H1 (cell line): ENCODE results near the gene HOXB3. TPM values are rescaled to one million over a fixed set of nuclear protein-coding genes. Genes with fewer than 3 reads are reported as not detected.
A peak's percentile ranks its signal among the peaks of the same experiment; 100 is the strongest.

Source experiments
- CTCF ChIA-PET: fragments of 300-600 bp; sonication (Branson Sonifier 250); formaldehyde crosslinking; loops from one replicate; lab custom pipeline; 2021; ENCODE audit not compliant: partially characterized antibody; lab: Charles Lee
- POLR2A ChIA-PET: fragments of 300-600 bp; sonication (Branson Sonifier 250); formaldehyde crosslinking; loops from one replicate; lab custom pipeline; 2021; ENCODE audit warnings: inconsistent platforms; ENCODE audit not compliant: partially characterized antibody; lab: Charles Lee
- DNase-seq, 2 experiments: peaks; one replicate each; pipeline versions ENCODE4 v3.0.0 to v3.0.0-alpha.2; 2010 to 2022; ENCODE audit warnings: low spot score in 2 of 2, low read depth in 1 of 2, mixed read lengths in 1 of 2
- FAIRE-seq: peaks from 2 replicates; lab custom pipeline; 2011; peaks lifted over from hg19 to GRCh38; lab: Jason Lieb, UNC
- H2AFZ ChIP-seq: 2 replicates; pipeline ENCODE4 v1.8.1; 2012; ENCODE audit warnings: low read length, inconsistent platforms
- H2AK5ac ChIP-seq: 2 replicates; pipeline ENCODE4 v1.6.1; 2013; ENCODE audit warnings: low read depth, low read length
- H2BK120ac ChIP-seq: replicated peaks from 2 replicates; pipeline ENCODE3; 2013; ENCODE audit warnings: low read depth, low read length, inconsistent platforms
- H2BK12ac ChIP-seq: 2 replicates; pipeline ENCODE4 v1.6.1; 2013; ENCODE audit warnings: low read depth, low read length
- H2BK15ac ChIP-seq: 2 replicates; pipeline ENCODE4 v1.6.1; 2013; ENCODE audit warnings: low read length
- H2BK20ac ChIP-seq: 2 replicates; pipeline ENCODE4 v1.6.1; 2013; ENCODE audit warnings: low read length
- H2BK5ac ChIP-seq: 2 replicates; pipeline ENCODE4 v1.6.1; 2013; ENCODE audit warnings: low read depth, low read length
- H3K14ac ChIP-seq: 2 replicates; pipeline ENCODE4 v1.6.1; 2013; ENCODE audit warnings: inconsistent platforms; ENCODE audit not compliant: insufficient read length
- H3K18ac ChIP-seq: 2 replicates; pipeline ENCODE4 v1.6.1; 2013; ENCODE audit warnings: low read length; ENCODE audit errors: extremely low read depth
- H3K23ac ChIP-seq: 2 replicates; pipeline ENCODE4 v1.6.1; 2013; ENCODE audit warnings: inconsistent platforms; ENCODE audit not compliant: insufficient read length
- H3K23me2 ChIP-seq: 2 replicates; pipeline ENCODE4 v1.6.1; 2013; ENCODE audit warnings: low read depth, low read length
- H3K27ac ChIP-seq: 2 replicates; pipeline ENCODE4 v1.6.1; 2011; ENCODE audit warnings: low read depth, low read length, inconsistent platforms
- H3K27me3 ChIP-seq, 4 experiments: replicated peaks in 1 of 4; 1 replicate in 1 of 4; 2 replicates in 3 of 4; pipeline versions ENCODE4 v1.6.1 to v1.8.1; 2011 to 2013; ENCODE audit warnings: low read length in 3 of 4, mild to moderate bottlenecking in 3 of 4, inconsistent platforms in 2 of 4, mixed read lengths in 2 of 4, moderate library complexity in 1 of 4; ENCODE audit not compliant: control insufficient read depth in 3 of 4, insufficient read depth in 3 of 4; ENCODE audit errors: extremely low read depth in 1 of 4
- H3K36me3 ChIP-seq, 4 experiments: 2 replicates each; pipeline versions ENCODE4 v1.6.1 to v1.8.1; 2011 to 2013; ENCODE audit warnings: mild to moderate bottlenecking in 4 of 4, low read length in 3 of 4, moderate library complexity in 2 of 4, control low read depth in 1 of 4, inconsistent platforms in 1 of 4; ENCODE audit not compliant: insufficient read depth in 4 of 4, control insufficient read depth in 2 of 4
- H3K4ac ChIP-seq: replicated peaks from 2 replicates; pipeline ENCODE3; 2013; ENCODE audit warnings: low read length, low read depth, mixed read lengths, inconsistent platforms; ENCODE audit not compliant: insufficient read length
- H3K4me1 ChIP-seq, 4 experiments: replicated peaks in 1 of 4; 1 replicate in 1 of 4; 2 replicates in 3 of 4; pipeline versions ENCODE4 v1.6.1 to v1.8.1; 2011 to 2013; ENCODE audit warnings: low read length in 3 of 4, inconsistent platforms in 2 of 4, mixed read lengths in 1 of 4; ENCODE audit not compliant: insufficient read depth in 4 of 4, control insufficient read depth in 3 of 4
- H3K4me2 ChIP-seq, 2 experiments: 2 replicates each; pipeline versions ENCODE4 v1.6.1 to v1.8.1; 2011 to 2013; ENCODE audit warnings: low read depth in 2 of 2, low read length in 2 of 2, control low read depth in 1 of 2, inconsistent platforms in 1 of 2, mild to moderate bottlenecking in 1 of 2; ENCODE audit not compliant: insufficient read depth in 1 of 2
- H3K4me3 ChIP-seq, 4 experiments: fragments of 200-600, 300-600 bp in 1 of 4; sonication (generic), shearing (Covaris generic), sonication (Bioruptor Twin) in 1 of 4; 2 replicates each; pipeline versions ENCODE4 v1.5.1 to v1.8.1; 2011 to 2016; ENCODE audit warnings: low read length in 4 of 4, low read depth in 3 of 4, control low read depth in 2 of 4, inconsistent platforms in 2 of 4, mild to moderate bottlenecking in 2 of 4, mixed read lengths in 1 of 4, moderate library complexity in 1 of 4; ENCODE audit not compliant: insufficient read depth in 2 of 4; ENCODE audit errors: extremely low read depth in 1 of 4
- H3K56ac ChIP-seq: replicated peaks from 2 replicates; pipeline ENCODE3; 2013; ENCODE audit warnings: low read depth, mild to moderate bottlenecking, mixed read lengths, low read length, inconsistent platforms; ENCODE audit not compliant: insufficient read length
- H3K79me1 ChIP-seq: 2 replicates; pipeline ENCODE4 v1.6.1; 2013; ENCODE audit warnings: low read depth, low read length, control low read depth
- H3K79me2 ChIP-seq, 2 experiments: 2 replicates each; pipeline versions ENCODE4 v1.6.1 to v1.8.1; 2012 to 2013; ENCODE audit warnings: low read length in 2 of 2, mild to moderate bottlenecking in 2 of 2, inconsistent platforms in 1 of 2; ENCODE audit not compliant: insufficient read depth in 2 of 2, control insufficient read depth in 1 of 2
- H3K9ac ChIP-seq, 4 experiments: replicated peaks in 1 of 4; 1 replicate in 1 of 4; 2 replicates in 3 of 4; pipeline versions ENCODE4 v1.6.1 to v1.8.1; 2011 to 2013; ENCODE audit warnings: low read depth in 3 of 4, low read length in 3 of 4, control low read depth in 2 of 4, mild to moderate bottlenecking in 2 of 4, moderate library complexity in 2 of 4, inconsistent platforms in 1 of 4; ENCODE audit errors: extremely low read depth in 1 of 4
- H3K9me3 ChIP-seq, 2 experiments: 2 replicates each; pipeline versions ENCODE4 v1.6.1 to v1.8.1; 2012 to 2013; ENCODE audit warnings: mild to moderate bottlenecking in 2 of 2, moderate library complexity in 2 of 2, control low read depth in 1 of 2, inconsistent platforms in 1 of 2, low read depth in 1 of 2, low read length in 1 of 2, mixed read lengths in 1 of 2; ENCODE audit not compliant: insufficient read depth in 2 of 2
- H4K20me1 ChIP-seq, 2 experiments: replicated peaks in 1 of 2; 2 replicates each; pipeline versions ENCODE3 to v1.8.1; 2011 to 2013; ENCODE audit warnings: inconsistent platforms in 2 of 2, low read length in 2 of 2, mild to moderate bottlenecking in 1 of 2; ENCODE audit not compliant: insufficient read depth in 2 of 2, control insufficient read depth in 1 of 2
- H4K5ac ChIP-seq: 2 replicates; pipeline ENCODE4 v1.6.1; 2013; ENCODE audit warnings: low read length, low read depth, mixed read lengths, inconsistent platforms; ENCODE audit not compliant: insufficient read length
- H4K8ac ChIP-seq: 2 replicates; pipeline ENCODE4 v1.8.0; 2013; ENCODE audit warnings: mild to moderate bottlenecking, moderate library complexity, low read length, inconsistent platforms; ENCODE audit not compliant: insufficient read depth; ENCODE audit errors: extremely low read depth
- H4K91ac ChIP-seq: replicated peaks from 2 replicates; pipeline ENCODE3; 2013; ENCODE audit warnings: low read length, mixed read lengths, inconsistent platforms; ENCODE audit not compliant: insufficient read length
- CTCF ChIP-seq, 3 experiments: IDR thresholded peaks; 1 replicate in 2 of 3; 2 replicates in 1 of 3; pipeline versions ENCODE4 v1.5.1 to v1.6.1; 2011; ENCODE audit warnings: low read length in 3 of 3, mild to moderate bottlenecking in 3 of 3, inconsistent platforms in 2 of 3, low read depth in 1 of 3, moderate library complexity in 1 of 3; ENCODE audit not compliant: insufficient read depth in 1 of 3; ENCODE audit errors: control extremely low read depth in 1 of 3
- E2F6 ChIP-seq: IDR thresholded peaks from 2 replicates; pipeline ENCODE4 v1.6.1; 2012; ENCODE audit warnings: inconsistent platforms
- WGBS, 2 experiments: shearing (Covaris generic) in 1 of 2; methylation state at CpG; one replicate each; pipeline versions ENCODE4 v1.1.6 to v1.1.7; 2013 to 2015; ENCODE audit warnings: low lambda C conversion rate in 2 of 2, mixed read lengths in 2 of 2, inconsistent platforms in 1 of 2, low coverage in 1 of 2, missing lambda C conversion rate in 1 of 2; ENCODE audit not compliant: insufficient replicate concordance in 2 of 2, insufficient coverage in 1 of 2, insufficient read length in 1 of 2; ENCODE audit errors: extremely low coverage in 1 of 2, missing lambda C conversion rate in 1 of 2; 5-methylcytosine and 5-hydroxymethylcytosine counted together
- polyA plus RNA-seq, 7 experiments: library from polyadenylated mRNA; depleted of rRNA in 3 of 7; stranded (reverse) in 5 of 7; unstranded in 2 of 7; fragments of >200 nt in 5 of 7; fragments of 200-250 nt in 2 of 7; gene quantifications; 1 replicate in 5 of 7; 2 replicates in 1 of 7; 4 replicates in 1 of 7; pipeline versions ENCODE4 v1.2.1 to v1.2.3, GENCODE V29; 2011 to 2013; ENCODE audit warnings: missing spikeins in 2 of 7, mixed read lengths in 2 of 7
- total RNA-seq: library from RNA; stranded (reverse); fragmentation: NEBNext Ultra II Directional; extraction: Animal tissue kit (Norgen Biotek cat#: 25700); gene quantifications from 2 replicates; pipeline ENCODE4 v1.2.1, GENCODE V29; 2021

Gene HOXB3
- total and polyA plus RNA-seq, 2 of the 8 experiments (the other 6 are each of a cell fraction or from before 2014, with no cell fraction given): not detected

DNA sequence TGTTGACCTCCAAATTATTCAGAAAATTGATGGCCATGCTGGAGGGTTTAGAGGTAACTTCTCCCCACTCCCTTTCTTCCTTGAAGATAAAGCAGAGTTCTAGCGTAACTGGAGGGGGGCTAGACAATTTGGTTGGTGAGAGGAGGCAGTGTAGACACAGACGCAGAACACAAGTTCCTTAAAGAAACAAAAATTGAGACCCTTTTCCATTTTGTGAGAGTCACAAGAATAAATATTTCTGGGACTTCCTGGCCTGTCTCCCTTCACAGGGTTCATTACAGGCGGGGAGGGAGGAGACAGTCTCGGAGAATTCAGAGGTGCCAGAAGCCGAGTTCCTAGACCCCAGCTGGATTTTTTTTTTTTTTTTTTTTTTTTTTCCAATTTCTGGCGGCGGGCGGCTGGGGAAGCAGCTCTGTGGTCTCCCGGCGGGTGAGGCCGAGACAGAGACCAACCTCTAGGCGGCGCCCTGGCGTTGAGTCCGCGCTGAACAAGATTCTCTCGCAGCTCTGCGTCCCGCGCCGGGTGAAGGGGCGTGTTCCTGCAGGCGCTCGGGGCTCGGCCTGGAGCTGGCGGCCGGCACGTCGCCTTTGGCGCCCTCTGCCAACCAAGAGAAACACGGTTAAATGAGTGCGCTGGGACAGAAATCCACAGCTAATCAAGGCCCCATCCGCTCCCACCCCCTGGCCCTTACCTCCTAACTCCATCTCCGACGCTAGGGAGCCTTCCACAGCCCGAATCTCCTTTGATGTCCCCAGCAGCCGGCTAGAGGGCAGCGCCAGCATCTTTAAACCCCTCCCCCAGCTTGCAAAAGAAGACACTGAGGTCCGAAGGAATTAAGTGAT lies 46.4 kb upstream of the HOXB3 start:
- Histone ChIP-seq H2BK5ac (no peak overlapping the region), H3K23me2 (0 out of 2 replicates have a peak, but pooled peaks cover 2% of the 10 kb centered on the region), H2AFZ (no peak overlapping the region), H3K27ac (no peak overlapping the region), H3K79me2 (no peaks in the 10 kb centered on the region), H3K23ac (no peak overlapping the region), H2AK5ac (no peak overlapping the region), H3K4ac (no peak overlapping the region), H3K36me3 (peaks cover 0 to 6% (median 0%) of the 10 kb centered on the region in 4 experiments; a peak in 1 of 8 replicates), H2BK15ac (no peak overlapping the region), H2BK12ac (no peak overlapping the region), H4K20me1 (peaks cover 26% of the 10 kb centered on the region in 2 experiments), H3K18ac (no peak overlapping the region), H3K9me3 (no peaks in the 10 kb centered on the region), H3K56ac (no peak overlapping the region), H2BK120ac (no peak overlapping the region), H2BK20ac (no peak overlapping the region), H4K5ac (no peak overlapping the region), H3K14ac (no peak overlapping the region), H3K79me1 (no peaks in the 10 kb centered on the region), H3K4me3 (peak overlapping the region in 1 of 4 experiments; percentile 13; a peak in 1 of 8 replicates), H3K9ac (no peak overlapping the region), H3K4me2 (no peak overlapping the region), H3K4me1 (peaks cover 0 to 5% (median 1%) of the 10 kb centered on the region in 4 experiments; a peak in 3 of 7 replicates), H3K27me3 (peaks cover 98 to 100% (median 99%) of the 10 kb centered on the region in 4 experiments), H4K91ac (no peak overlapping the region), H4K8ac (no peak overlapping the region)
- ChIA-PET POLR2A (interaction anchor here (1.0 kb wide), 1 partner anchor 10 kb away, joined by 3 read pairs; no protein-coding TSS in a partner anchor), CTCF (interaction anchor here (0.6 to 2.8 kb wide), 54 partner anchors 8 to 400 kb away, joined by 3 to 17 read pairs (median 4); partner anchors contain the start of genes HOXB3, HOXB8 and HOXB9)
- FAIRE-seq: no peak
- 4% methylated on average over 32 of the region's 39 CpGs; no CpG with 5 or more reads in 1 of the 2 experiments for WGBS, 2 experiments
- DNase-seq: peak; percentile 85 to 98
- TF ChIP-seq CTCF (IDR thresholded peaks at IDR 0.05; ENCODE audit: control extremely low read depth in 1 of 3, insufficient read depth in 1 of 3, low read depth in 1 of 3, low read length in 3 of 3): peak; percentile 77 to 82 (median 79)
- TF ChIP-seq E2F6: peak; percentile 47; the same call in 1 of the 2 replicates
